Hematopoietic multipotent progenitor cell (in vitro differentiated cells): ENCODE results near the gene DBH. TPM values are rescaled to one million over a fixed set of nuclear protein-coding genes. Genes with fewer than 3 reads are reported as not detected.
A peak's percentile ranks its signal among the peaks of the same experiment; 100 is the strongest.

Experiments
- DNase-seq, 3 donors: peaks; one replicate each; pipeline ENCODE4 v3.0.0-alpha.2; 2011 to 2015; ENCODE audit warnings: low read depth in 2 of 3, low spot score in 2 of 3
- total RNA-seq: library from RNA; depleted of rRNA; stranded (reverse); fragments of >200 nt; gene quantifications from one replicate; pipeline ENCODE4 v1.2.3, GENCODE V29; 2012

Gene DBH
- not detected for total RNA-seq

DNA sequence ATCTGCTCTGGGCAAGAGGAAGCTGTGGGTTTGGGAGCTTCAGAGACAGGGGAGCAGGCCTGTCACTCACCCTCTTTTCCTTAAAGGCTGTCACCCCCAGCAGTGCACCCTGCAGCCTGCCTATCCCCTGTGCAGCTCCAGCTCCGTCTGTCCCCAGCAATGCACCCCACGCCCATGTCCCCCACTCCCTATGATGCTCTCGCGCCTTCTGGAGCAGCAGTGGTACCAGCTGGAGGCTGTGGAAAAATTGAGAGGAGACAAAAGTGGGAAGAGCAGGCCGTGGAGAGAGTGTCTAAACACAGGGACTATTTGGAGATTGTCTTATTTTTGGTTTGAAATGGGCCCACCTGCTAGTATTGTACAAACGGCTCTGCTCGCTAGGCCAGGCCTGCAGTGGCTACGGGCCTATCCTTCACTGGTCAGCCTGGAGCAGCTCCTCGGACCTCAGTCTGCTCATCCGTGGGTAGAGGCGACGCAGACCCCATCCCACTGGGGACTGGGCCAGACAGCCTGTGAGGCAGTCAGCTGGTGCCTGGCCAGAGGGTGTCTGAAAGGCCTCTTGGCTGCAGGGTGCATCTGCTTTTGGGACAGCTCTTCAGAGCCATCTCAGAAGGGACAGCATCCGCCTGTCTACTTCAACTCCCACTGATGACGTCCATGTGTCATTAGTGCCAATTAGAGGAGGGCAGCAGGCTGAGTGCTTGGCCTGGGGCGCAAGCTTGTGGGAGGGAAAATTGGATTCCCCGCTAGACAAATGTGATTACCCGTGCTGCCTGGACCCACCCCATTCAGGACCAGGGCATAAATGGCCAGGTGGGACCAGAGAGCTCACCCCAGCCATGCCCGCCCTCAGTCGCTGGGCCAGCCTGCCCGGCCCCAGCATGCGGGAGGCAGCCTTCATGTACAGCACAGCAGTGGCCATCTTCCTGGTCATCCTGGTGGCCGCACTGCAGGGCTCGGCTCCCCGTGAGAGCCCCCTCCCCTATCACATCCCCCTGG lies at the start of gene DBH:
DBH (plus strand) TSS at position 831 of the 999 bp plus-strand sequence; CDS start at position 840, 9 bp downstream.
- no peak for DNase-seq

- no peak for DNase-seq
These were observed 49.1 kb upstream of the DBH start for GRCh38 chr9:133587051-133587450.

DNA sequence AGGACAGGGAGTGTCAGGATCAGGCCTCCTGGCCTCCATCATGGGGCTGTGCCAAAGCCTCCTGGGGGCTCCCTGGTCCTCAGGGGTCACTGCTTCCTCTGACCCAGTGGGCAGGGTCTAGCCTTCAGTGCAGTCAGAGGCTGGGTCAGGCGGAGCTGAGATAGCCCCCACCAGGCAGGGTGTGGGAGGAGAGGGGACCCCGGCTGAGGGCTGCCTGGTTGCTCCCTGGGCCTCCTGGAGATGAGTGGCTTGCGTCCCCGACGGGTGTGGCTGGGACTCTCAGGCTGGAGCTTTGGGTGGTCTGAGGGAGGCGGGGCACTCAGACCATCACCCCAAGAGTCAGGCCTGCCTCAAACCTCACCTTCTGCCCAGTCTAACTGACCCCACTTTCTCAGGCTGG lies 48.7 kb upstream of the DBH start:
- DNase-seq: no peak

GRCh38 chr9:133589454-133590227 lies 46.5 kb upstream of the DBH start:
- DNase-seq: peak in 1 of 3 donors; percentile 14

DNA sequence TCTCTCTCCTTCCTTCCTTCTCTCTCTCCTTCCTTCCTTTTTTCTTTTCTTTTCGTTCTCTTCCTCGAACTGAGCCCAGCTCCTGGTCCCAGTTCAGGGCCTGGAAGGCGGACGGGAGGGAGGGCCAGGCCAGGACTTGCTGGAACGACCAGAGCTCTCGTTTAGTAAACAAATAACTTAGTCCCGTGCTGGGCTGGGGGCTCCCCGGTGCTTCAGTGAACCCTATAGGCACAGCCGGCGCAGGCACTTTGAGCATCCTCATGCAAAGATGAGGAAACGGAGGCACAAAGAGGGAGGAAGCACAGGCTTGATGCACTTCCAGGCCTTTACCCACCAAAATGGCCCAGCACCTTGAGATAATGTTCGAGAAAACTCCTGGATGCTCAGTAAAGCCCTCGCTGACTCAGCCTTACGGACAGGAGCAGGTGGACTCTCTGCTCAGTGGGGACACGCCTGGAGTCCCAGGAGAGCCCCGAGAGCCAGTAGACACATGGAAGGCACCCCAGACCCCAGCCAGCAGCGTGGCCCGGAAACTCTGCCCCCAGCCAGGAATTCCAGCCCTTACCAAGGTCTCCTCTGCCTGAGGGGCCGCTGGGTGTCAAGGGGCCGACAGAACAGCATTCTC lies 45.8 kb upstream of the DBH start:
- no peak for DNase-seq

- no peak for DNase-seq
These were observed 44.9 kb upstream of the DBH start for GRCh38 chr9:133591116-133591910.

- no peak for DNase-seq
These were observed 44.2 kb upstream of the DBH start for GRCh38 chr9:133591985-133592384.

- no peak for DNase-seq
These were observed 43.3 kb upstream of the DBH start for GRCh38 chr9:133592731-133593409.

DNA sequence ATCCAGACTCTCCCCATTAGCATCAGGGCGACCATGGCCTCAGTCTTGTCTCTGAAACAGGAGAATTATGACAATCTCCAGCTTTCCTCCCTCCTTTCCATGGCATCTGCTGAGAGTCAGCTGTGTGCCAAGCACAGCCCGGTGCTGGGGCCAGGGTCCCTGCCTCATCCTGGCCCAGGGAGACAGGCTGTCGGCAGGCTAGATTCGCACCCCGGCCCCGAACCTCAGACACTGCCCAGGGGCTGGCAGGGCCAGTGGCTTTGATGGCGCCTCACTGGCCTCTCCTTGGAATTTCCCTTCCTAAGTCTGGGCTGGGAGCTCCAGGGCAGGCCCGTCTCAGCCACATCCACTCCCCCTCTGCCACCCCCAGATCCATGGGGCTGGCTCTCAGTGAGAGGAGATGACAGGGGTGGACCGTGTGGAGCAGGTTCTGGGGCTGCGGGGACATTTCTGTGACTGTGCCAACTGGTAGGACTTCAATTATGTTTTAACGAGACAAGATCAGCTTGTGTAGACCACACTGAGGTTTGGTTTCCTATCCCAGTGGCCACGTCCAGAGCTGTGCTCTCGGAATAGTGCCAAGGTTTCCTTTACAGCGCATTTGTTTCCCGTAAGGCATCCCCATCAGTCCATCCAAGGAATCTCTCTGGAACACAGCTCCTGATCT lies 42.4 kb upstream of the DBH start:
- no peak for DNase-seq

- no peak for DNase-seq
These were observed 41.9 kb upstream of the DBH start for GRCh38 chr9:133594310-133594709.

GRCh38 chr9:133595910-133596309 lies 40.3 kb upstream of the DBH start:
- DNase-seq: no peak

DNA sequence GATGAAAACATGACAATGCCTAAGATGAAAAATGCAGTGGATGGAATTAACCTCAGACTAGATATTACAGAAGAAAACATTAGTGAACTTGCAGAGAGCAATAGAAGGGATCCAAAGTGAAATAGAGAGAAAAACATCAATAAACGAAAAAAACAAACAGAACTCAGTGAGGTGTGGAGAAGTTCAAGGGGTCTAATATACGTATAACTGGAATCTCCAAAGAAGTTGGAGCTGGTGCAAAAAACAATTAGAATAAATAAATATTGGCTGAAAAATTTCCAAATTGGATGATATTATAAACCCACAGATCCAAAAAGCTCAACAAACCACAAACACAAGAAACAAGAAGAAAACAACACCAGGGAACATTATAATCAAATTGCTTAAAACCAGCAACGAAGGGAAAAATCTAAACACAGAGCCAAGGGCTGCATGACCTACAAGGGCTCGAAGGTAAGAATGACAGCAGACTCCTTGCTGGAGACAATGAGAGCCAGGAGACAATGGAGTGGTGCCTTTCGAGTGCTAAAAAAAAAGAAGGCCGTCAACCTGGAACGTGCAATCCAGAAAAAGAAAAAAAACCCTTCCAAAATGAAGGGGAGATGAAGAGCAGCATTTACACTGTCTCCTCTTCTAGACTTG lies 38.7 kb upstream of the DBH start:
- DNase-seq: peak in 1 of 3 donors; percentile 39

- no peak for DNase-seq
These were observed 37.2 kb upstream of the DBH start for GRCh38 chr9:133598978-133599377.

DNA sequence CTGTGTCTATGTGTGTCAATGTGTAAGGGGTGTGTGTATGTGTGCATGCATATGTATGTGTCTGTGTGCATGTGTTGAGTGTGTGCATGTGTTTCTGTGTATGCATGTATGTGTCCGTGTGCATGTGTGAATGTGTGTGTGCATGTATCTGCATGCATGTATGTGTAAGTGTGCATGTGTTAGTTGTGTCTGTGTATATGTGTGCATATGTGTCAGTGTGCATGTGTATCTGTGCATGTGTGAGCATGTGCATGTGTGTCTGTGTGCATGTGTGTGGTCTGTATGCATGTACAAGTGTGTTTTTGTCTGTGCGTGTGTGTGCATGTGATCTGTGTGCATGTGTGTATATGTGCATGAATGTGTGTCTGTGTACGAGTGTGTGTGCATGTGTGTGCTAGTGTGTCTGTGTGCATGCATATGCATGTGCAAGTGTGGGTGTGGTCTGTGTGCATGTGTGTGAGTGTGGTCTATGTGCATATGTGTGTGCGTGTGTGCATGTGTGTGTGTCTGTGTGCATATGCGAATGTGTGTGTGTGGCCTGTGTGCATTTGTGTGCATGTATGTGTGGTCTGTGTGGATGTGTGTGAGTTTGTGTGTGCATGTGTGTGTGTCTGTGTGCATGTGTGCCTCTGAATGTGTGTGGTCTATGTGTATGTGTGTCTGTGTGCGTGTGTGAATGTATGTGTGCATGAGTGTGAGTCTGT lies 36.5 kb upstream of the DBH start:
- DNase-seq: no peak

DNA sequence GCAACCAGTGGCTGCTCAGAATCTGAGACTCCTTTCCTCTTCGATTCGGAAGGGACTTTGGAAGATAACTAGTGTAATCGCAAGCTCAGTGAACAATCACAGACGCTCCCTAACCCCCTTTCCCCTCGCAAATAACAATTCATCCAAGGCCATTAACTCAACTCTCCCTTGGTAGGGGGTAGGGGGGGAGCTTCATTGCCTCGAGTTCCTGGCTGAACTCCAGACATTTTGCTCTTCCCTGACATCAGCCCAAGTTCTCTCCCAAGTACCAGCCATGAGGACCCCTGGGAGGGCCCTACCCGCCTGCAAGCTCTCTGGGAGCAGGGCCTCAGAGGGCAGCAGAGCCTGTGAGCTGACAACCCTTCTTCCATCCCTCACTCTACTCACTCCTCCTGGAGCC lies 35.4 kb upstream of the DBH start:
- DNase-seq: no peak

DNA sequence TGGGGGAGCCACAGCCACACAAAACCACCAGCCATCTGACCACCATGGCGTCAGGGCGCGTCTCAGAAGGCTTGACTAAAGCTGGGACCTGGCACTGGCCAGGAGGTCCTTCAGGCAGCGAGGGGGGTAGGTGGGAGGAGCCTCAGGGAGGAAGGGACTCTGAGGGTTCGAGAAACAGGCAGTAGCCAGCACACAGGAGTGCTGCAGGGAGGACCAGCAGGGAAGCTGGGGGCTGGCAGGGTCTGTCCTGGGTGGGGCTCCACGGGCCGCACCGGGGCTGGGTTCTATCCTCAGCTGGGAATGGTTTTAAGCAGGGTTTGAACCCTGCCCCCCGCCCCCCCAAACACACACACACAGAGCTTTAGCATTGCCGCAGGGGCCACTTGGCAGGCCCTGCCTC lies 34.4 kb upstream of the DBH start:
- DNase-seq: no peak

DNA sequence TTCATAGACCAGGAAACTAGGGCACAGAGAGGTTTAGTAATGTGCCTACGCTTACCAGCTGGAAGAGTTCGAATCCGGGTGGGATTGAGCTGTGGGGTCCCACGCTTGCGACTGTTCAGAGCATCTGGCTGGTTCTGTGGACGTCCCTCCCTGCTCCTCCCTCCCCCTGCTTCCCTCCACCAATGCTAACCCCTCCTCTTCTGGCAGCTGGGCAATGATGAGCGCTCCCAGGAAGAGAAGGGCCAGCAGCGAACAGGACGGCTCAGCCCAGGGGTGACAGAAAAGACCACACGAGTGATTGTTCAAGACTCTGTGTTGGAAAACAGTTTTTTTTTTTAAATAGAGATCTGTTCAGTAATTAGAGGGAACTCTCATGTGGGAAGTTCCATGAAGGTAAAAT lies 33.9 kb upstream of the DBH start:
- DNase-seq: no peak
